Inflammatory macrophage treated with lipopolysaccharide for 4 hours (primary cell): ENCODE results near the gene STEAP2.
"Not testable (repeated sequence)": the region's sequence is repeated elsewhere in the genome, so short reads cannot be mapped to it uniquely, and the experiment has no call there.

Experiments
- DNase-seq: peaks from one replicate; pipeline ENCODE4 v3.0.0-alpha.2; 2020

STEAP2 gene

GRCh38 chr7:90211391-90212148 lies at the start of gene STEAP2:
Gene STEAP2, plus strand, starts transcription at chr7:90211740. Its CDS starts 13,343 bp downstream, at chr7:90225083.
- peak; percentile 22 for DNase-seq

- no peak for DNase-seq
Observed at GRCh38 chr7:90163534-90163933, 48.0 kb upstream of the STEAP2 start.

DNA sequence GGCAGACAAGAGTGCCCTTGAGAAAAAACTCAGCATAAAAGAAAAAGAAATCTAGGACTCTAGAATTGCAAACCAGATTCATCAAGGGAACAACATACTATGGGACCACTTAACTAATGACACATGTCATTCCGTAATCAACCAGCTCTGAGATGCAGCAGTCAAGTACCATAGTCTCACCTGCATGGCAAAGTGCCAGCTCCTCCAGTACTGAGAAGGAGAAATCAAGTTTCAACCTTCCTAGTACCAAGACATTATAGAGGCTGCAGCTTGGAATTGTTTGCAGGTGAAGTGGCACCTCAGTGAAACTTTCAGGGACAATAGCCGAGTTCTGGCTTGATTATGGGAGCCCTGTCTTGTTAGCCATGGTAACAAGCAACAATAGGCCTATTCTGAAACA lies 45.8 kb upstream of the STEAP2 start:
- DNase-seq, result no peak

- DNase-seq, result no peak
Observed at GRCh38 chr7:90166153-90166552, 45.4 kb upstream of the STEAP2 start.

GRCh38 chr7:90167361-90167760 lies 44.2 kb upstream of the STEAP2 start:
- no peak for DNase-seq

- no peak for DNase-seq
Observed at GRCh38 chr7:90169891-90170290, 41.6 kb upstream of the STEAP2 start.

- no peak for DNase-seq
Observed at GRCh38 chr7:90172121-90172520, 39.4 kb upstream of the STEAP2 start.

DNA sequence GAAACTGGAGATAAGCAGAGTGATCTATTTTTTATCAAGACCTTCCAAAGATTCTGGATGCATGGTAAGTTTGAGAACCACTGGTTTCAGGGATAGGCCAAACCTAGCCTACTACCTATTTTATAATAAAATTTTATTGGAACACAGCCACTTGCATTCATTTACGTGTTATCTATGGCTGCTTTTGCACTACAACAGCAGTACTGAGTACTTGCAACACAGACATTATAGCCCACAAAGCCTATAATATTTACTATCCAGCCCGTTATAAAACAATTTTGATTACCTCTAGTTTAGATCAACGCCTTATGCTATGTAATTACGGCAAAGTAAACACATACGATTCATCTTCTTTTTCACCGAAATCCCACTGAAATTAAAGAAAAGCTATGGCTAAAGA lies 38.9 kb upstream of the STEAP2 start:
- no peak for DNase-seq

DNA sequence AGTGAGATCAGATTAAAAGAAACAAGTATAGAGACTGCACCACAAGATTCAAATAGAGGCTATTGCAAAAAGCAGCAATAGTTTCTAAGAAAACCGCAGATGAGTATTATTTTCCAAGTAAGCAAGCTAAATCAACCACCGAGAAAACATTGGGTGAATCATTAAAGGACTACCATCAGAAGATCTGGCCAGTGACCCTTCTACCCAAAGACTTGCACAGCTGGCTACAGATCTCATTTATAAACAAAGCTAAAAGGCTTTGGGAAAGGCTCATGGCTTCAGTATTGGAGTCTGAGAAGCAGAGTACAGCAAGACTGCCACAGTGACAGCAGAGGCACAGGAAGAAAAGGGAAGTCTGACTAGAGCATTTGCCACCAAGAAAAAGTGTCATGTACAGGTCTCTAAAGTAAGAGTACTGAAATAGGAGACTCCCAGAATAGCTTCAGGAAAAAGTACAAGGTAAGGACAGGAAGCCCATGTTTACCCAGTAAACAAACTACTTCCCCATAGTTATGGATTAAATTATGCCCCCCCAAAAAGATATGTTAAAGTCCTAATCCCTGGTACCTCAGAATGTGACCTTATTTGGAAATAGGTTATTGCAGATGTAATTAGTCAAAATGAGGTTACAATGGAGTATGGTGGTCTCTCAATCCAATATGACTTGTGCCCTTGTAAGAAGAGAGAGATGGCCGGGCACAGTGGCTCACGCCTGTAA lies 38.3 kb upstream of the STEAP2 start:
- DNase-seq, result no peak

GRCh38 chr7:90175667-90176066 lies 35.9 kb upstream of the STEAP2 start:
- DNase-seq, result no peak

DNA sequence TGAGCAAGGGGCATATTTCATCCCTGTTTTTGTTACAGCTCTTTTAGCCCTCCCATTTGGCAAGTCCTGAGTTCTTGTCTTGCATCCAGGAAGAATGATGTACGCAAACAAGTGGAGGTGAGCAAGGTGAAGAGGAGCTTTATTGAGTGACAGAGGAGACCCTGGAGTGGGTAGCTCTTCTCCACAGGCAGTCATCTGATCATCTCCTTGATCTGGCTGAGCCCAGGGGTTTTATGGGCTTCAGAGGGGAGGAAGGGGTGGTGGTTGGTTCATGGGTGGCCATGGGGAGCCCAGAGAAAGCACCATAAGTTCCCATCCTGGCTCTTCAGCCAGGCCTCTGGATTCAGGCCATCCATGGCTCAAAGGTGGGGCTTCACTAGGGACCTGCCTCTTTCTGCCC lies 35.3 kb upstream of the STEAP2 start:
- DNase-seq, result no peak

DNA sequence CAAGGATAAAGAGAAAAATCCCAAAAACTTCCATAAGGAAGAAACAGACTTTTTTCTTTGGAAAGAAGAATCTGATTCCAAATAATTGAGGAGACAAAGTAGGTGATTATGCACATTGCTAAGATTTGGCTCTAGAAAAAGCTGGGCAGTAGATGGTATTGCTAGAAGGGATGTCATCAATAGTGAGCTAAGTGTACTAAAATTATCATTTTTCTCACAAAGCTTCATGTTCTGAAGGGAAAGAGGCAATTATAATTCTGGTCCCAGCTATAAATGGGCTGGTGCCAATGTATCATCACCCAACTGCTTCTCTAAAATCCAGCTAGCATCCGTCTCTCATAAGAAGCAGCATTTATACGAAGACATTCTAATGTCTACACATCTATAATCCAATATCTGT lies 33.4 kb upstream of the STEAP2 start:
- no peak for DNase-seq

GRCh38 chr7:90178679-90179278 lies 32.8 kb upstream of the STEAP2 start:
- peak; percentile 87 for DNase-seq

DNA sequence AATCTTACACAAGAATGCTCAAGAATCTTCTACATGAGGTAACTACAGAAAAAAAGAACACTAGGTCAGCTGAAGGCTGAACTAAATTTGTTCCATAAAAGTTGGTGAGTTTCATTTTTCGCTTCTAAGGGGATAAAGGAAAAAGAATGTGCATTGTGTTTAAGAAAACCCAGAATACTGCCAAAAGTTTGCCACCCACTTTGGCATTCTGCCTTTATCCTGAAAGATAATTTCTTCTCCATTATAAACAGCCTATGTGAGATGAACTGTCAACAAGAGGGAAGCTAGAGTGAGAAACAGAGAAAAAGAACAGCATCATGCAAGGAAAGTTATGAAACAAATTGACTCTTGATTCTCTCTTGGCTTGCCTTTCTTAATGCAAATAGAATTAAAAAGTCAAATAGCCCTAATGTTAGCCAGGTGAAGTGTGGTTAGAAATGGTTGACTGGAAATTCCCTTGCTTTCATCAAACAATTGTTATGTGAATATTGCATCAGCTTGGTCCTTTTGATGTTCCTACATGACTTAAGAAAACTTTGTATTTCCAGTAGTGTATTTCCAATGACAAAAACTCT lies 31.4 kb upstream of the STEAP2 start:
- peak; percentile 23 for DNase-seq

GRCh38 chr7:90180649-90181048 lies 30.9 kb upstream of the STEAP2 start:
- DNase-seq, result peak; percentile 25

GRCh38 chr7:90181485-90181884 lies 30.1 kb upstream of the STEAP2 start:
- no peak for DNase-seq

DNA sequence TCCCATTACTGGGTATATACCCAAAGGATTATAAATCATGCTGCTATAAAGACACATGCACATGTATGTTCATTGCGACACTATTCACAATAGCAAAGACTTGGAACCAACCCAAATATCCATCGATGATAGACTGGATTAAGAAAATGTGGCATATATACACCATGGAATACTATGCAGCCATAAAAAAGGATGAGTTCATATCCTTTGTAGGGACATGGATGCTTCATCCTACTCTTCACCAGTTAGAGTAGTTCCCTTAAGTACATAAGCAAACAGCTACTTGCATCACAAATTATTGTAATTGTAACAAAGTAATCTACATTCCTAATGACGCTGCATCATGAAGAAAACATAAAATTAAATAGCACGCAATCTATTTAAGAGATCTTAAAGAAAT lies 25.2 kb upstream of the STEAP2 start:
- DNase-seq, result not testable (repeated sequence)

DNA sequence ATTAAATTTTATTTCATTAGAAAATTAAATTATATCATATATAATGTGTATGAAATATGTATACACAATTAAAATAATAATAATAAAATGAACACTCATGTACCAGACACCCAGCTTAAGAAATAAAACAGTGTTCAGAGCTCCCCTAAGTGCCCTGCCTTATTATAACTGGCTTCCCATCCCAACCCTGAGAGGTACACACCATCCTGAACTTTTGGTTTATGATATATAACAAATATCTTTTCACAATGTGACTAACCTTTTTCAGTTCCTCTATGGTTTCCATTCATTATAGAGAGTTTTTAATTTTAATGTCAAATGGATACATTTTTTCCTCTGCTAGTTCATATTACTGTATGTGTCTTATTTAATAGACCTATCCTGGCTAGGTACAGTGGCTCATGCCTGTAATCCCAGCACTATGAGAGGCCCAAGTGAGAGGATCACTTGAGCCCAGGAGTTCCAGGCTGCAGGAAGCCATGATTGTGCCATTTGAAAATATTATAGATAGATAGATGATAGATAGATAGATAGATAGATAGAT lies 24.0 kb upstream of the STEAP2 start:
- DNase-seq, result no peak

- no peak for DNase-seq
Observed at GRCh38 chr7:90188281-90188680, 23.3 kb upstream of the STEAP2 start.

- no peak for DNase-seq
Observed at GRCh38 chr7:90190995-90191394, 20.5 kb upstream of the STEAP2 start.

DNA sequence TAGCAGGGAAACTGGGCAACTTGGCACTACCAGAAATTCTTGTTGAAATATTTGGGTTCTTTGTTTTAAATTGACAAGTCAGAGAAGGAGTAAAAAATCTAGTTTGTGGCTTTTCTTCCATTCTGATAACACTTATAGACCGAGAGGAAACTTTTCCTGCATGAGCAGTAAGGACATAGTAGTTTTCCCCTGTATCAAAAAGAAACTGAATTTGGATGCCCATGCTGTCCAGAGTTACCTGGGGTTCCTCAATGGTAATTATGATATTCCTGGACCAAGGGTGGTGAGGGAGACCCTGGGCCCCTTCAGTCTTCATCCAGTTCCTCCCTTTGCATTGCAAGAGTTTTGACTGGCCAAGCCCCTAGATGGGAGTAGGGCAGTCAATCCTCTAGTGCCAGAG lies 19.9 kb upstream of the STEAP2 start:
- no peak for DNase-seq

DNA sequence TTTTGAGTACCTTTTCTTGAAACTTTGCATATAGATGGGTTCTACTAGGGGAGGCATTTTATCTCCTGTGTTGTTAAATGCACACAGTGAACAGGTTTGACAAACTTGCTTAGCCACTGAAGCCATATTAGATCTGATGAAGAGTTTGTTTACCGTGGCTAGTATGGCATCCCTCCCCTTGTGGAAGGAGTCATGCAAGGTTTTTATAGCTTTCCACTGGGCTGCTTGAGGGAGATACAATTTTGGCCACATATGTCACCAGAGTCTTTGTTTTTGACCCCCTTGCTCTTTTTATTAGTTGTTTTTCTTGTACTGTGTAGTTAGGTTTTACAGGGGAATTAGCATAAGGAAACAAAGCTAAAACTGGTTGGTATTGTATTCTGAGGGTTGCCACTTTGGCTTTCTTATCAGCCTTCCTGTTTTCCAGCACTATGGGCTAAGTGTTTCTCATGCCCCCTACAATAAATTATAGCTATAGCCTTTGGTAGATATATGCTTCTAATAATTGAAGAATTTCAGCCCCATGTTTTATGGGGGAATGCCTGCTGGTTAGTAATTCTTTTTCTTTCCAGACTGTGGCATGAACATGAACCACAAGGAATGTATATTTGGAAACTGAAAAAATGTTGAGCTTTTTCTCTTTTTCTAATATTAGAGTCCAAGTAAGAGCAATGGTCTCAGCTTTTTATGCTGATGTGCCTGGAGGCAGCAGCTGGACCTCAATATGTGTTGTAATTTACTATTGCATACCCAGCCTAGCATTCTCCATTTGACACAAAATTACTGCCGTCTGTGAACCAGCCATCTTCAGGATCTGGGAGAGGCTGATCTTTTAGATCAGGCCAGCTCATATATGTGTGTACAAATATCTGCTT lies 18.4 kb upstream of the STEAP2 start:
- DNase-seq, result no peak
